Measurements from ENCODE around the gene NF1.

Gene NF1

GRCh38 chr17:31299624-31300023 lies 204.8 kb downstream of the NF1 start:
- Histone ChIP-seq H4K91ac (ENCODE audit: low read length) (no peak overlapping the region), H2BK120ac (ENCODE audit: low read depth, low read length) (no peak overlapping the region), H3K4me1 (ENCODE audit: control insufficient read depth, insufficient read depth, low read depth, low read length) (no peaks in the 10 kb centered on the region), H3K27me3 (ENCODE audit: control insufficient read depth in 1 of 2, insufficient read depth in 1 of 2, low read length in 2 of 2) (no peaks in the 10 kb centered on the region), H3K9me3 (ENCODE audit: control insufficient read depth, low read length) (no peaks in the 10 kb centered on the region), H3K36me3 (ENCODE audit: control insufficient read depth in 1 of 2, insufficient read depth in 2 of 2, low read depth in 1 of 2, low read length in 2 of 2) (peaks cover 3 to 6% of the 10 kb centered on the region in 2 experiments), H3K14ac (ENCODE audit: low read length in 2 of 2) (no peak overlapping the region), H2AK5ac (ENCODE audit: low read length, severe bottlenecking) (no peak overlapping the region), H3K18ac (ENCODE audit: low read depth in 1 of 2, low read length in 2 of 2) (no peak overlapping the region), H3K27ac (ENCODE audit: low read length, poor library complexity, severe bottlenecking) (no peak overlapping the region), H2BK5ac (ENCODE audit: low read depth, low read length, poor library complexity, severe bottlenecking) (no peak overlapping the region), H3K9ac (ENCODE audit: low read length) (no peak overlapping the region), H3K79me1 (replicated peaks; ENCODE audit: low read length, poor library complexity, severe bottlenecking) (peaks cover 8% of the 10 kb centered on the region), H2BK12ac (ENCODE audit: low read length in 2 of 2) (no peak overlapping the region), H3K4ac (ENCODE audit: low read depth in 1 of 2, low read length in 2 of 2) (no peak overlapping the region), H3K4me2 (ENCODE audit: low read length, poor library complexity, severe bottlenecking) (no peak overlapping the region), H3K23ac (ENCODE audit: low read length in 2 of 2) (no peak overlapping the region), H2BK15ac (ENCODE audit: low read depth, poor library complexity, severe bottlenecking) (no peak overlapping the region), H2AFZ (ENCODE audit: low read depth, low read length) (no peak overlapping the region), H3K4me3 (ENCODE audit: insufficient read depth in 1 of 2, low read depth in 1 of 2, low read length in 2 of 2) (no peak overlapping the region), H4K8ac (ENCODE audit: low read length) (no peak overlapping the region)
- DNase-seq, result no peak

DNA sequence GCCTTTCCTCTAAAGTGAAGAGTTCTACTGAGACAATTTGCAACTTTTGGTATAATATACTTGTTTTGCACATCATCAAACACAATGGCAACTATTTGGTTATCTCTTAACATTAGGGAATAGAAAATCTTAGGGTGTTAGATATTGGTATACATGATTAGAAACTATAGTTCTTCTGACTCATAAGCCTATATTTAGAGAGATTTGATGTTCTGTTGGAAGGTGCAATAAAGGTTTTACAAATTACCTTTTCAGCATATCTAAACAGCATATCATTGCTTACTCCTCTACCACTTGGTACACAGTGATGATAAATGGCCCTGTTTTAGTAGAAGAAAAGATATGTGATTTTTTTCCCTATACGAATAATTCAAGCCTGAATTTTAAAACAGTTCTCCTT lies 212.9 kb downstream of the NF1 start:
- Histone ChIP-seq H3K27ac (ENCODE audit: low read length, poor library complexity, severe bottlenecking) (no peak overlapping the region), H3K18ac (ENCODE audit: low read depth in 1 of 2, low read length in 2 of 2) (no peak overlapping the region), H2BK5ac (ENCODE audit: low read depth, low read length, poor library complexity, severe bottlenecking) (no peak overlapping the region), H4K8ac (ENCODE audit: low read length) (no peak overlapping the region), H2BK120ac (ENCODE audit: low read depth, low read length) (no peak overlapping the region), H3K4me2 (ENCODE audit: low read length, poor library complexity, severe bottlenecking) (no peak overlapping the region), H3K4ac (ENCODE audit: low read depth in 1 of 2, low read length in 2 of 2) (no peak overlapping the region), H2AFZ (ENCODE audit: low read depth, low read length) (no peak overlapping the region), H3K36me3 (ENCODE audit: control insufficient read depth in 1 of 2, insufficient read depth in 2 of 2, low read depth in 1 of 2, low read length in 2 of 2) (peaks cover 2 to 36% of the 10 kb centered on the region in 2 experiments), H3K79me1 (replicated peaks; ENCODE audit: low read length, poor library complexity, severe bottlenecking) (peaks cover 13% of the 10 kb centered on the region), H3K14ac (ENCODE audit: low read length in 2 of 2) (no peak overlapping the region), H4K91ac (ENCODE audit: low read length) (no peak overlapping the region), H3K27me3 (ENCODE audit: control insufficient read depth in 1 of 2, insufficient read depth in 1 of 2, low read length in 2 of 2) (no peaks in the 10 kb centered on the region), H2BK12ac (ENCODE audit: low read length in 2 of 2) (no peak overlapping the region), H3K4me3 (ENCODE audit: insufficient read depth in 1 of 2, low read depth in 1 of 2, low read length in 2 of 2) (no peak overlapping the region), H2BK15ac (ENCODE audit: low read depth, poor library complexity, severe bottlenecking) (no peak overlapping the region), H3K9me3 (ENCODE audit: control insufficient read depth, low read length) (no peaks in the 10 kb centered on the region), H3K4me1 (ENCODE audit: control insufficient read depth, insufficient read depth, low read depth, low read length) (no peaks in the 10 kb centered on the region), H2AK5ac (ENCODE audit: low read length, severe bottlenecking) (no peak overlapping the region), H3K23ac (ENCODE audit: low read length in 2 of 2) (no peak overlapping the region), H3K9ac (ENCODE audit: low read length) (no peak overlapping the region)
- DNase-seq, result no peak
- WGBS, result no CpG with 5 or more reads among the region's 1 CpG

DNA sequence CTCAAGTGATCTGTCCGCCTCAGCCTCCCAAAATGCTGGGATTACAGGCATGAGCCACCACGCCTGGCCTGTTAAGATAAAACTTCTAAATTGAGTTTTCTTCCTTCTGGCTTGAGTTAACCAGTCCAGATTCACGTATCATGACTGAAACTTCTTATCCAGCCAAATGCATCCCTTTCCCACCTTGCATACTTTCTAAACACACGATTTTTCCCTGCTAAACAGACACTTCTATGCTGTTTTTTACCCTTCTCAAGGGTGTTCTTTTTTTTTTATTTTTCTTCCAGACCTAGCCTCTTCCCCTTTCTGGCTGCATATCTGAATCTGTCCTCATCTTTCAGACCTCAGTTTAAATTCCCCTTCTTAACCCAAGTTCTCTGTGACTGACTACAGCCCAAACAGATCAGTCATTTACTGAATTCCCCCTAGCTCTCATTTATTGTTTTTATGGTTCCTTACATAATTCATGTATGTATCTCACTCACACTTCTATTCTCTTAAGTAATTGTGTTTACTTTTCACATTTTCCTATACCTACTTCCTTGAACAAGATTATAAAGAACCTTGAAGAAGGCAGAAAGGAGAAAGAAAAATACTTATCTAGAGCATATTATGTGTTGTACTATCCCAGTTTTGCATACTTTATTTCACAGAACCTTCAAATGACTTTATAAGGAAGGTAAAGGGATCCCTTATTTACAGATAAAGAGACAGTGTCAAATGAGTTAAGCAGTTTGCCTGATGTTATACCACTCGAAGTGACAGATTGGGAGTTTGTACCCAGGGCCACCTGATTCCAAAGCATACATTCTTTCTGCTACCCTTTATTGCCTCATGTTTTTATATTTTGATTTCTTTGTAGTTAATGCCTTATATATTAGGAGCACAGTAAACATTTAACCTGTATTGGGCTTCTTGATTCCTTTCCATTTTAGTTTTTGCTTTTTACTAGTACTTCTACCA lies 213.9 kb downstream of the NF1 start:
- H4K8ac ChIP-seq (ENCODE audit: low read length), result no peak overlapping the region
- H3K36me3 ChIP-seq (ENCODE audit: control insufficient read depth in 1 of 2, insufficient read depth in 2 of 2, low read depth in 1 of 2, low read length in 2 of 2), result peaks cover 2 to 36% of the 10 kb centered on the region in 2 experiments
- no peak overlapping the region for H3K23ac ChIP-seq (ENCODE audit: low read length in 2 of 2)
- H3K27ac ChIP-seq (ENCODE audit: low read length, poor library complexity, severe bottlenecking), result no peak overlapping the region
- H2AFZ ChIP-seq (ENCODE audit: low read depth, low read length), result no peak overlapping the region
- WGBS, result 94% methylated on average over 4 of the region's 5 CpGs
- H3K27me3 ChIP-seq (ENCODE audit: control insufficient read depth in 1 of 2, insufficient read depth in 1 of 2, low read length in 2 of 2), result no peaks in the 10 kb centered on the region
- H3K4me3 ChIP-seq (ENCODE audit: insufficient read depth in 1 of 2, low read depth in 1 of 2, low read length in 2 of 2), result no peak overlapping the region
- no peaks in the 10 kb centered on the region for H3K4me1 ChIP-seq (ENCODE audit: control insufficient read depth, insufficient read depth, low read depth, low read length)
- no peak overlapping the region for H2BK120ac ChIP-seq (ENCODE audit: low read depth, low read length)
- H3K79me1 ChIP-seq (replicated peaks; ENCODE audit: low read length, poor library complexity, severe bottlenecking), result peaks cover 13% of the 10 kb centered on the region
- no peak overlapping the region for H3K4me2 ChIP-seq (ENCODE audit: low read length, poor library complexity, severe bottlenecking)
- DNase-seq, result no peak
- H2AK5ac ChIP-seq (ENCODE audit: low read length, severe bottlenecking), result no peak overlapping the region
- no peak overlapping the region for H4K91ac ChIP-seq (ENCODE audit: low read length)
- H2BK12ac ChIP-seq (ENCODE audit: low read length in 2 of 2), result no peak overlapping the region
- H3K9ac ChIP-seq (ENCODE audit: low read length), result no peak overlapping the region
- H2BK5ac ChIP-seq (ENCODE audit: low read depth, low read length, poor library complexity, severe bottlenecking), result no peak overlapping the region
- H3K4ac ChIP-seq (ENCODE audit: low read depth in 1 of 2, low read length in 2 of 2), result no peak overlapping the region
- no peak overlapping the region for H2BK15ac ChIP-seq (ENCODE audit: low read depth, poor library complexity, severe bottlenecking)
- H3K14ac ChIP-seq (ENCODE audit: low read length in 2 of 2), result no peak overlapping the region
- no peaks in the 10 kb centered on the region for H3K9me3 ChIP-seq (ENCODE audit: control insufficient read depth, low read length)
- H3K18ac ChIP-seq (ENCODE audit: low read depth in 1 of 2, low read length in 2 of 2), result no peak overlapping the region

DNA sequence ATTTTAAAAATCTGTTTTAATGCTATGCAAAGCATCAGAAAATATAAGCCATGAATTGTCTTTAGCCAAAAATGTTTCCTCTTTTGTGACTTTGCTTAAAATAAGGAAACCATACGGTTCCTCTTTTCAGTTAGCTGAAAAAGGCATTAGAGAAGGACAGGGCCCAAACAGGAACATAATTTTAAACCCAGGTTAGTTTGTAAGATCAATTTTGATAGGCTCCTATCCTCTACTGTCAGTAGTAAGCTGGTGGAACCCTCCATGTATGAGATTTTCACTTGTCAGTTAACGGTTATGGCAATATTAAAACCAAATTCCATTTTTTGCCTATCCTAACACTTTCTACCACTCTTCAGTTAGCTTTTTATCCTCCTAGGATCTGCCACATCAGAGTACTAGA lies 214.8 kb downstream of the NF1 start:
- Histone ChIP-seq H2AK5ac (ENCODE audit: low read length, severe bottlenecking) (no peak overlapping the region), H3K36me3 (ENCODE audit: control insufficient read depth in 1 of 2, insufficient read depth in 2 of 2, low read depth in 1 of 2, low read length in 2 of 2) (peaks cover 2 to 31% of the 10 kb centered on the region in 2 experiments), H3K9me3 (ENCODE audit: control insufficient read depth, low read length) (no peaks in the 10 kb centered on the region), H2BK12ac (ENCODE audit: low read length in 2 of 2) (no peak overlapping the region), H3K27me3 (ENCODE audit: control insufficient read depth in 1 of 2, insufficient read depth in 1 of 2, low read length in 2 of 2) (no peaks in the 10 kb centered on the region), H2BK120ac (ENCODE audit: low read depth, low read length) (no peak overlapping the region), H3K14ac (ENCODE audit: low read length in 2 of 2) (no peak overlapping the region), H3K4me2 (ENCODE audit: low read length, poor library complexity, severe bottlenecking) (no peak overlapping the region), H3K9ac (ENCODE audit: low read length) (no peak overlapping the region), H3K4ac (ENCODE audit: low read depth in 1 of 2, low read length in 2 of 2) (no peak overlapping the region), H4K91ac (ENCODE audit: low read length) (no peak overlapping the region), H3K79me1 (replicated peaks; ENCODE audit: low read length, poor library complexity, severe bottlenecking) (peaks cover 8% of the 10 kb centered on the region), H2BK15ac (ENCODE audit: low read depth, poor library complexity, severe bottlenecking) (no peak overlapping the region), H2AFZ (ENCODE audit: low read depth, low read length) (no peak overlapping the region), H2BK5ac (ENCODE audit: low read depth, low read length, poor library complexity, severe bottlenecking) (no peak overlapping the region), H3K18ac (ENCODE audit: low read depth in 1 of 2, low read length in 2 of 2) (no peak overlapping the region), H3K4me3 (ENCODE audit: insufficient read depth in 1 of 2, low read depth in 1 of 2, low read length in 2 of 2) (no peak overlapping the region), H3K27ac (ENCODE audit: low read length, poor library complexity, severe bottlenecking) (no peak overlapping the region), H4K8ac (ENCODE audit: low read length) (no peak overlapping the region), H3K23ac (ENCODE audit: low read length in 2 of 2) (no peak overlapping the region), H3K4me1 (ENCODE audit: control insufficient read depth, insufficient read depth, low read depth, low read length) (no peaks in the 10 kb centered on the region)
- 100% methylated on average over 2 of the region's 2 CpGs for WGBS
- DNase-seq, result no peak
